HepG2 (cell line): ENCODE measurements around the gene API5. TPM values are rescaled to one million over a fixed set of nuclear protein-coding genes. Genes with fewer than 3 reads are reported as not detected.

Experiments used
- ATAC-seq: fragments of 200-7000 bp; cut with Tn5 transposase; 3 replicates; pipeline ENCODE4 v1.9.1; 2020; ENCODE audit warnings: mild to moderate bottlenecking, moderate library complexity
- BruUV-seq: library from RNA; stranded (reverse); fragments of 400-500 nt; replicated peaks from 2 replicates; lab custom pipeline; 2021; lab: Mats Ljungman, UMichigan
- CTCF ChIA-PET: fragments of 300-600 bp; formaldehyde crosslinking; extraction: SDS; loops from one replicate; lab custom pipeline; 2021; ENCODE audit warnings: low total read pairs, inconsistent platforms, low intra/inter-chr PET ratio; lab: Yijun Ruan, JAX
- POLR2A ChIA-PET: fragments of 350-600 bp; sonication (Branson Sonifier 250); formaldehyde crosslinking; loops from one replicate; lab custom pipeline; 2020; ENCODE audit warnings: antibody characterized with exemption, inconsistent platforms; lab: Yijun Ruan, JAX
- DNase-seq: peaks from one replicate; pipeline ENCODE4 v3.0.0-alpha.2; 2015; ENCODE audit warnings: low spot score
- FAIRE-seq: peaks from 3 replicates; lab custom pipeline; 2011; peaks lifted over from hg19 to GRCh38; lab: Jason Lieb, UNC
- H2AFZ ChIP-seq: one replicate; pipeline ENCODE4 v1.6.1; 2011; ENCODE audit warnings: low read length, inconsistent platforms
- H3K27ac ChIP-seq: fragments of 300-600 bp; 3 replicates; pipeline ENCODE4 v1.8.0; 2011; ENCODE audit warnings: mixed run types, mild to moderate bottlenecking, mixed read lengths, low read length, inconsistent platforms; ENCODE audit not compliant: insufficient read depth; ENCODE audit errors: extremely low read length
- H3K27me3 ChIP-seq, 2 experiments: fragments of 200-600 bp in 1 of 2; 2 replicates in 1 of 2; 3 replicates in 1 of 2; pipeline versions ENCODE4 v1.6.0 to v1.8.0; 2011; ENCODE audit warnings: low read length in 2 of 2, mild to moderate bottlenecking in 2 of 2, moderate library complexity in 2 of 2, inconsistent platforms in 1 of 2; ENCODE audit not compliant: insufficient read depth in 2 of 2, control insufficient read depth in 1 of 2
- H3K36me3 ChIP-seq, 2 experiments: fragments of 200-600 bp in 1 of 2; replicated peaks in 1 of 2; 2 replicates in 1 of 2; 3 replicates in 1 of 2; pipeline versions ENCODE4 v1.5.1 to v1.8.0; 2011; ENCODE audit warnings: low read length in 2 of 2, inconsistent platforms in 1 of 2; ENCODE audit not compliant: insufficient read depth in 2 of 2, control insufficient read depth in 1 of 2
- H3K4me1 ChIP-seq: 2 replicates; pipeline ENCODE4 v1.5.1; 2012; ENCODE audit warnings: low read length, inconsistent platforms; ENCODE audit not compliant: insufficient read depth
- H3K4me2 ChIP-seq: 2 replicates; pipeline ENCODE4 v1.6.0; 2011; ENCODE audit warnings: low read depth, low read length, inconsistent platforms
- H3K4me3 ChIP-seq, 3 experiments: fragments of 200-600 bp in 1 of 3; sonication (generic), shearing (Covaris generic) in 1 of 3; replicated peaks in 1 of 3; 2 replicates each; pipeline ENCODE4 v1.5.1; 2011 to 2016; ENCODE audit warnings: low read length in 3 of 3, inconsistent platforms in 2 of 3, low read depth in 2 of 3, mild to moderate bottlenecking in 2 of 3, control low read depth in 1 of 3, mixed read lengths in 1 of 3; ENCODE audit not compliant: insufficient read depth in 1 of 3
- H3K79me2 ChIP-seq: one replicate; pipeline ENCODE4 v1.6.1; 2011; ENCODE audit warnings: low read length, inconsistent platforms; ENCODE audit not compliant: insufficient read depth
- H3K9ac ChIP-seq: 2 replicates; pipeline ENCODE4 v1.6.0; 2011; ENCODE audit warnings: mild to moderate bottlenecking, low read depth, low read length, inconsistent platforms; ENCODE audit not compliant: insufficient read depth
- H3K9me3 ChIP-seq: 2 replicates; pipeline ENCODE4 v1.5.1; 2012; ENCODE audit warnings: mild to moderate bottlenecking, low read length
- H4K20me1 ChIP-seq: 2 replicates; pipeline ENCODE4 v1.6.0; 2011; ENCODE audit warnings: inconsistent platforms, mild to moderate bottlenecking, low read length, moderate library complexity; ENCODE audit not compliant: insufficient read depth
- CEBPB ChIP-seq: IDR thresholded peaks from 2 replicates; pipeline ENCODE4 v1.6.1; 2011; ENCODE audit warnings: low read depth, low read length, improper control_type of control experiment, borderline replicate concordance
- HNRNPL ChIP-seq: fragments of 200-400 bp; formaldehyde crosslinking; IDR thresholded peaks from 2 replicates; pipeline ENCODE4 v1.6.1; 2017; ENCODE audit warnings: mild to moderate bottlenecking, low read depth, low read length
- MNT ChIP-seq: fragments of 450-650 bp; IDR thresholded peaks from 2 replicates; pipeline ENCODE4 v1.6.1; 2016
- MTF1 ChIP-seq: sonication (generic); formaldehyde crosslinking; IDR thresholded peaks from 2 replicates; pipeline ENCODE4 v1.5.0; 2020; ENCODE audit warnings: missing genetic modification reagents
- POGZ ChIP-seq: sonication (generic); formaldehyde crosslinking; IDR thresholded peaks from 2 replicates; pipeline ENCODE4 v1.4.0; 2020; ENCODE audit warnings: mild to moderate bottlenecking, missing genetic modification reagents
- RFX1 ChIP-seq: fragments of 450-650 bp; IDR thresholded peaks from 2 replicates; pipeline ENCODE4 v1.6.1; 2017
- RFXAP ChIP-seq: sonication (generic); formaldehyde crosslinking; IDR thresholded peaks from 2 replicates; pipeline ENCODE4 v1.4.0; 2020; ENCODE audit warnings: missing genetic modification reagents, borderline replicate concordance
- ZMYM3 ChIP-seq: sonication (generic); formaldehyde crosslinking; IDR thresholded peaks from 2 replicates; pipeline ENCODE4 v1.5.1; 2020; ENCODE audit warnings: mild to moderate bottlenecking, missing genetic modification reagents
- ZNF121 ChIP-seq: sonication (generic); formaldehyde crosslinking; IDR thresholded peaks from 2 replicates; pipeline ENCODE4 v1.5.0; 2020; ENCODE audit warnings: mild to moderate bottlenecking, missing genetic modification reagents
- ZNF567 ChIP-seq: sonication (generic); formaldehyde crosslinking; IDR thresholded peaks from 2 replicates; pipeline ENCODE4 v1.8.1; 2023; ENCODE audit warnings: mild to moderate bottlenecking, missing genetic modification reagents, borderline replicate concordance
- ZNF766 ChIP-seq: sonication (generic); formaldehyde crosslinking; IDR thresholded peaks from 2 replicates; pipeline ENCODE4 v1.5.0; 2020; ENCODE audit warnings: missing genetic modification reagents, borderline replicate concordance
- WGBS: methylation state at CpG from one replicate; pipeline ENCODE4 v1.1.6; 2017; ENCODE audit warnings: low lambda C conversion rate; 5-methylcytosine and 5-hydroxymethylcytosine counted together
- in situ Hi-C: cut with HindIII; loops from 2 replicates; pipeline ENCODE4 v1.10.0; 2017; ENCODE audit warnings: low pct_unique_long_range_greater_than_20kb; ENCODE audit not compliant: extremely low pct_ligation_motif_present
- intact Hi-C: fragments of 100-400 bp; cut with micrococcal nuclease; formaldehyde crosslinking; loops from one replicate; pipeline ENCODE4 v1.10.0; 2022; ENCODE audit not compliant: unreplicated experiment
- polyA plus RNA-seq, 8 experiments: library from polyadenylated mRNA; depleted of rRNA in 3 of 8; stranded (reverse) in 7 of 8; unstranded in 1 of 8; fragments of >200 nt; fragmentation: Illumina TruSeq in 4 of 8; extraction: Trizol in 4 of 8; gene quantifications; 2 replicates each; pipeline versions ENCODE4 v1.2.1 to v1.2.3, GENCODE V29; 2011 to 2016; ENCODE audit warnings: low read depth in 4 of 8, missing spikeins in 1 of 8, mixed read lengths in 1 of 8; ENCODE audit not compliant: insufficient read depth in 1 of 8
- total RNA-seq, 5 experiments: library from RNA; depleted of rRNA; stranded (reverse); fragments of >200 nt; fragmentation: Illumina TruSeq; extraction: Trizol; gene quantifications; 2 replicates each; pipeline ENCODE4 v1.2.3, GENCODE V29; 2016; ENCODE audit warnings: low read depth in 1 of 5
- TF ChIP-seq, protein P1 (sequence below): sonication (generic); formaldehyde crosslinking; IDR thresholded peaks from 2 replicates; pipeline ENCODE4 v1.5.0; 2020; ENCODE audit warnings: mild to moderate bottlenecking, missing genetic modification reagents

Gene API5
- total and polyA plus RNA-seq, 2 of the 13 experiments (the other 11 are each of a cell fraction or from before 2014, with no cell fraction given): 21.6 to 59.0 TPM

DNA sequence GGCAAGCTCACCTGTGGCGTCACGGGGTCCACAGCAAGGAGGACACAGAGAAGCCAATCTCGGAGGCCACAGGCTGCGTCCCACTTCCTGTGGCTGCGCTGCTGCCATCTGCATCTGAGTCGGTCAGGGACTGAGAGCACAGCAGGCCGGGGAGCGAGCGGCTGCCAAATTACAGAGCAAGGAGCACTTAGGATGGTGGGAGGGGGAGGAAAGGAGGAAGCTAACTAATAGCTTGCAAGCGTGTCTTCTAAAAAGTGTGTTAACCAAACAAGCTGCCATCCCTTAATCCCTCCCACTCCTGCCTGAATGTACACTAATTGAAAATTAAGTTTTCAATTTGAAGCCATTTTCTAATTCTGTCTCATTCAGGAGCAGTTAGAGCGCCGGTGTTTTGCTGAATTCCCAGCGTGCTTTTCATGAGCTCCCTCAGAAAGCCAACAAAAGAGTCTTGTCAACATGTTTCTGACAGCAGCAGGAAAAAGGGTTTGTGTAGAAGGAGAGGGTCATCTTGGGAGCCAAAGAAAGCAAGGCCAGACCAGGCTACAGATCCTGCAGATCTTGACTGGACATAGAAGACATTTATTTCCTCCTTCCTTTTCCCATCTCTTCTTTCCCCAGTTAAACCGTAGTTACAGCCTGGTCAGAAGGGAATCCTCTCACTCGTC lies 42.4 kb upstream of the API5 start:
- Histone ChIP-seq H3K9ac (no peak overlapping the region), H3K79me2 (no peaks in the 10 kb centered on the region), H3K4me2 (no peak overlapping the region), H3K36me3 (no peaks in the 10 kb centered on the region), H3K27me3 (peaks cover 2 to 14% of the 10 kb centered on the region in 2 experiments; a peak in 4 of 5 replicates), H3K4me1 (no peaks in the 10 kb centered on the region), H3K4me3 (no peak overlapping the region), H3K27ac (no peak overlapping the region), H2AFZ (no peak overlapping the region), H3K9me3 (no peaks in the 10 kb centered on the region), H4K20me1 (no peaks in the 10 kb centered on the region)
- 6% methylated on average over 15 of the region's 15 CpGs for WGBS
- POLR2A ChIA-PET: no interaction called here
- BruUV-seq: no TSS peak
- DNase-seq (no peak), ATAC-seq (no peak; the same call in 2 of the 3 replicates), FAIRE-seq (no peak)
- in situ Hi-C loops (no loop called here), intact Hi-C loops (no loop called here)
- TF ChIP-seq ZNF567 (no peak), ZNF121 (CRISPR knock-in tag) (no peak), RFXAP (no peak), HNRNPL (no peak), POGZ (CRISPR knock-in tag) (no peak)
- CTCF ChIA-PET: no interaction called here

- Histone ChIP-seq H3K27ac (no peak overlapping the region), H3K9ac (no peak overlapping the region), H4K20me1 (no peaks in the 10 kb centered on the region), H3K4me2 (no peak overlapping the region), H3K79me2 (no peaks in the 10 kb centered on the region), H3K36me3 (no peaks in the 10 kb centered on the region), H2AFZ (no peak overlapping the region), H3K4me3 (no peak overlapping the region), H3K27me3 (peaks cover 2 to 14% of the 10 kb centered on the region in 2 experiments; a peak in 4 of 5 replicates), H3K9me3 (no peaks in the 10 kb centered on the region), H3K4me1 (no peaks in the 10 kb centered on the region)
- BruUV-seq: no TSS peak
- ChIA-PET CTCF (no interaction called here), POLR2A (no interaction called here)
- DNase-seq (no peak), ATAC-seq (no peak), FAIRE-seq (no peak)
- WGBS: 9% methylated on average over 2 of the region's 2 CpGs
- intact Hi-C loops: no loop called here
- in situ Hi-C loops: no loop called here
- TF ChIP-seq MTF1 (no peak), ZNF766 (CRISPR knock-in tag) (no peak), ZMYM3 (CRISPR knock-in tag) (no peak), CEBPB (peak; percentile 61; the same call in 1 of the 2 replicates), MNT (no peak), RFX1 (no peak)
- TF ChIP-seq, protein P1, sequence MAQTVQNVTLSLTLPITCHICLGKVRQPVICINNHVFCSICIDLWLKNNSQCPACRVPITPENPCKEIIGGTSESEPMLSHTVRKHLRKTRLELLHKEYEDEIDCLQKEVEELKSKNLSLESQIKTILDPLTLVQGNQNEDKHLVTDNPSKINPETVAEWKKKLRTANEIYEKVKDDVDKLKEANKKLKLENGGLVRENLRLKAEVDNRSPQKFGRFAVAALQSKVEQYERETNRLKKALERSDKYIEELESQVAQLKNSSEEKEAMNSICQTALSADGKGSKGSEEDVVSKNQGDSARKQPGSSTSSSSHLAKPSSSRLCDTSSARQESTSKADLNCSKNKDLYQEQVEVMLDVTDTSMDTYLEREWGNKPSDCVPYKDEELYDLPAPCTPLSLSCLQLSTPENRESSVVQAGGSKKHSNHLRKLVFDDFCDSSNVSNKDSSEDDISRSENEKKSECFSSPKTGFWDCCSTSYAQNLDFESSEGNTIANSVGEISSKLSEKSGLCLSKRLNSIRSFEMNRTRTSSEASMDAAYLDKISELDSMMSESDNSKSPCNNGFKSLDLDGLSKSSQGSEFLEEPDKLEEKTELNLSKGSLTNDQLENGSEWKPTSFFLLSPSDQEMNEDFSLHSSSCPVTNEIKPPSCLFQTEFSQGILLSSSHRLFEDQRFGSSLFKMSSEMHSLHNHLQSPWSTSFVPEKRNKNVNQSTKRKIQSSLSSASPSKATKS (CRISPR knock-in tag): no peak
Observed at GRCh38 chr11:43270468-43270867, 41.3 kb upstream of the API5 start.
